ENCODE results near the gene SYNE2.
A peak's percentile ranks its signal among the peaks of the same experiment; 100 is the strongest.
"Not testable (repeated sequence)": the region's sequence is repeated elsewhere in the genome, so short reads cannot be mapped to it uniquely, and the experiment has no call there.

The SYNE2 gene, protein sequence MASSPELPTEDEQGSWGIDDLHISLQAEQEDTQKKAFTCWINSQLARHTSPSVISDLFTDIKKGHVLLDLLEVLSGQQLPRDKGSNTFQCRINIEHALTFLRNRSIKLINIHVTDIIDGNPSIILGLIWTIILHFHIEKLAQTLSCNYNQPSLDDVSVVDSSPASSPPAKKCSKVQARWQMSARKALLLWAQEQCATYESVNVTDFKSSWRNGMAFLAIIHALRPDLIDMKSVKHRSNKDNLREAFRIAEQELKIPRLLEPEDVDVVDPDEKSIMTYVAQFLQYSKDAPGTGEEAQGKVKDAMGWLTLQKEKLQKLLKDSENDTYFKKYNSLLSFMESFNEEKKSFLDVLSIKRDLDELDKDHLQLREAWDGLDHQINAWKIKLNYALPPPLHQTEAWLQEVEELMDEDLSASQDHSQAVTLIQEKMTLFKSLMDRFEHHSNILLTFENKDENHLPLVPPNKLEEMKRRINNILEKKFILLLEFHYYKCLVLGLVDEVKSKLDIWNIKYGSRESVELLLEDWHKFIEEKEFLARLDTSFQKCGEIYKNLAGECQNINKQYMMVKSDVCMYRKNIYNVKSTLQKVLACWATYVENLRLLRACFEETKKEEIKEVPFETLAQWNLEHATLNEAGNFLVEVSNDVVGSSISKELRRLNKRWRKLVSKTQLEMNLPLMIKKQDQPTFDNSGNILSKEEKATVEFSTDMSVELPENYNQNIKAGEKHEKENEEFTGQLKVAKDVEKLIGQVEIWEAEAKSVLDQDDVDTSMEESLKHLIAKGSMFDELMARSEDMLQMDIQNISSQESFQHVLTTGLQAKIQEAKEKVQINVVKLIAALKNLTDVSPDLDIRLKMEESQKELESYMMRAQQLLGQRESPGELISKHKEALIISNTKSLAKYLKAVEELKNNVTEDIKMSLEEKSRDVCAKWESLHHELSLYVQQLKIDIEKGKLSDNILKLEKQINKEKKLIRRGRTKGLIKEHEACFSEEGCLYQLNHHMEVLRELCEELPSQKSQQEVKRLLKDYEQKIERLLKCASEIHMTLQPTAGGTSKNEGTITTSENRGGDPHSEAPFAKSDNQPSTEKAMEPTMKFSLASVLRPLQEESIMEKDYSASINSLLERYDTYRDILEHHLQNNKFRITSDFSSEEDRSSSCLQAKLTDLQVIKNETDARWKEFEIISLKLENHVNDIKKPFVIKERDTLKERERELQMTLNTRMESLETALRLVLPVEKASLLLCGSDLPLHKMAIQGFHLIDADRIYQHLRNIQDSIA (N-terminal part only)
- total RNA-seq: 1,194 to 1,320 (median 1,280) reads per million in 3 donors

DNA sequence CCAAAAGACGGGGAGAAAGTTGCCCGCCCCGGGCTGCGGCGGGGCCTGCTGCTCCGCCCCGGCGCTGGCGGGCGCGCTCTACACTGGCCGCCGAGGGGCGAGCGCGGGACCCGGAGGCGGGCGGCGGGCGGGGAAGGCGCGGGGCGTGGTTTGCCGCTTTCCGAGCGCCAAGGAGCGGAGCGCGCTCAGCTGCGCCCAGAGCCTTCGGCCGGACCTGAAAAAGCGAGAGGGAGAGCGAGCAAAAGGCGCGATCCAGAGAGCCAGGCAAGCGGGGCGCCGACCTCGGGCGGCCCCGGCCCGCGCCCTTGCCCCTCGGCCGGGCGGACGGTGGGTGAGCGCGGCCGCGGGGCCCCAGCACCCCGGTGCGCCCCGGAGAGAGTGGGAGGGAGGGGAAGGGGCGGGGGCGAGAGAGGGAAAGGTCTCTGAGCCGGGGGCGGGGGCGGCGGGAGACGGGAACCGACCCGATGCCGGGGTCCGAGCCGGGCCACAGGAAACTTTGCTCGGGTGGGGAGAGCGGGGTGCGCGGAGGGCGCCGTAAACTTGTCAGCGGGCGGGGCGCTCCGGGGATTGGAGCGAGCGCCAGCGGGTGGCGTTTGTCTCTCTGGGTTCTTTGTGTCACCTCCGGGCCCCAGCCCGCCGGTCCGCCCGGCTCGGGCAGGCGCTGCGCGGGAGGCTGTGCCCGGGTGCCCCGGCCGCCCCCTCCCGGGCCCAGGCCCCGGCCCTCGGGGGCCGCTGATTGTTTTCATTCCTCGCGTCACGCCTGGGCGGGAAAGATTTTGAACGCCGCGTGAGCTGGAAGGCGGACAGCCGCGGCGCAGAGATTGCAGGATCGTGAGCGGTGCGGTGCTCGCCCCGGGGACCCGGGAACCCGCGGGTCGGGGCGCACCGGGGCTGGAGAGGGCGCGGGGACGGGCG, at the start of gene SYNE2:
Gene SYNE2 (plus strand): TSS at position 188 of the 915 bp plus-strand sequence. CDS start 56,145 bp downstream, outside the sequence.
- peak within 1 kb of the TSS; percentile 76 for H3K4me3 ChIP-seq (ENCODE audit: insufficient read depth, low read depth, low read length, poor library complexity, severe bottlenecking)
- H3K36me3 ChIP-seq (ENCODE audit: control insufficient read depth, insufficient read depth, low read length): no peaks in the 10 kb centered on the region
- H3K27ac ChIP-seq (ENCODE audit: insufficient read depth, low read length, poor library complexity, severe bottlenecking): peak within 1 kb of the TSS; percentile 71
- H3K27me3 ChIP-seq (replicated peaks; ENCODE audit: control insufficient read depth, insufficient read depth, low read length, poor library complexity, severe bottlenecking): no peaks in the 10 kb centered on the region
- DNase-seq: peak; percentile 66 to 72 (median 69)
- peaks cover 19% of the 10 kb centered on the region for H3K4me1 ChIP-seq (ENCODE audit: control insufficient read depth, insufficient read depth, low read length, poor library complexity, severe bottlenecking)
- no peaks in the 10 kb centered on the region for H3K9me3 ChIP-seq (ENCODE audit: control insufficient read depth, low read length)

DNA sequence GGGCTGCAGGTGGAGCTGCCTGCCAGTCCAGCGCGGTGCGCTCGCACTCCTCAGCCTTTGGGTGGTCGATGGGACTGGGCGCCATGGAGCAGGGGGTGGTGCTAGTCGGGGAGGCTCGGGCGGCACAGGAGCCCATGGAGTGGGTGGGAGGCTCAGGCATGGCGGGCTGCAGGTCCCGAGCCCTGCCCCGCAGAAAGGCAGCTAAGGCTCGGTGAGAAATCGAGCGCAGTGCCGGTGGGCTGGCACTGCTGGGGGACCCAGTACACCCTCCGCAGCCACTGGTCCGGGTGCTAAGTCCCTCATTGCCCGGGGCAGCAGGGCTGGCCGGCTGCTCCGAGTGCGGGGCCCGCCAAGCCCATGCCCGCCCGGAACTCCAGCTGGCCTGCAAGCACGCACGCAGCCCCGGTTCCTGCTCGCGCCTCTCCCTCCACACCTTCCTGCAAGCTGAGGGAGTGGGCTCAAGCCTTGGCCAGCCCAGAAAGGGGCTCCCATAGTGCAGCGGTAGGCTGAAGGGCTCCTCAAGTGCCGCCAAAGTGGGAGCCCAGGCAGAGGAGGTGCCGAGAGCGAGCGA, 49.5 kb upstream of the SYNE2 start:
- H3K27ac ChIP-seq (ENCODE audit: insufficient read depth, low read length, poor library complexity, severe bottlenecking); H3K36me3 ChIP-seq (ENCODE audit: control insufficient read depth, insufficient read depth, low read length); DNase-seq; H3K9me3 ChIP-seq (ENCODE audit: control insufficient read depth, low read length); H3K4me3 ChIP-seq (ENCODE audit: insufficient read depth, low read depth, low read length, poor library complexity, severe bottlenecking); H3K27me3 ChIP-seq (replicated peaks; ENCODE audit: control insufficient read depth, insufficient read depth, low read length, poor library complexity, severe bottlenecking); H3K4me1 ChIP-seq (ENCODE audit: control insufficient read depth, insufficient read depth, low read length, poor library complexity, severe bottlenecking): not testable (repeated sequence)

DNA sequence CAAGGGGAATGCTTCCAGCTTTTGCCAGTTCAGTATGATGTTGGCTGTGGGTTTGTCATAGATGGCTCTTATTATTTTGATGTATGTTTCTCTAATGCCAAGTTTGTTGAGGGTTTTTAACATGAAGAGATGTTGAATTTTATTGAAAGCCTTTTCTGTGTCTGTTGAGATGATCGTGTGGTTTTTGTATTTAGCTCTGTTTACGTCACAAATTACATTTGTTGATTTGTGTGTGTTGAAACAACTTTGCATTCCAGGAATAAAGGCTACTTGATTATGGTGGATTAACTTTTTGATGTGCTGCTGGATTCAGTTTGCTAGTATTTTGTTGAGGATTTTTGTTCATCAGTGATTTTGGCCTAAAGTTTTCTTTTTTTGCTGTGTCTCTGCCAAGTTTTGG, 46.7 kb upstream of the SYNE2 start:
- H3K4me1 ChIP-seq (ENCODE audit: control insufficient read depth, insufficient read depth, low read length, poor library complexity, severe bottlenecking); DNase-seq; H3K36me3 ChIP-seq (ENCODE audit: control insufficient read depth, insufficient read depth, low read length); H3K27me3 ChIP-seq (replicated peaks; ENCODE audit: control insufficient read depth, insufficient read depth, low read length, poor library complexity, severe bottlenecking); H3K4me3 ChIP-seq (ENCODE audit: insufficient read depth, low read depth, low read length, poor library complexity, severe bottlenecking); H3K9me3 ChIP-seq (ENCODE audit: control insufficient read depth, low read length); H3K27ac ChIP-seq (ENCODE audit: insufficient read depth, low read length, poor library complexity, severe bottlenecking): not testable (repeated sequence)

DNA sequence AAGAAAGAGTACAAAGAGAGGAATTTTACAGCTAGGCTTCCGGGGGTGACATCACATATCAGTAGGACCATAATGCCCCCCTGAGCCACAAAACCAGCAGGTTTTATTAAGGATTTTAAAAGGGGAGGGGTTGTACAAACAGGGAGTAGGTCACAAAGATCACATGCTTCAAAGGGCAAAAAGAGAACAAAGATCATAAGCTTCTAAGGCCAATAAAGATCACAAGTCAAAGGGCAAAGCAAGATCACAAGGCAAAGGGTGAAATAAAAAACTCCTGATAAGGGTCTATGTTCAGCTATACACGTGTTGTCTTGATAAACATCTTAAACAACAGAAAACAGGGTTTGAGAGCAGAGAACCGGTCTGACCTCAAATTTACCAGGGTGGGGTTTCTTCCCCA, 41.1 kb upstream of the SYNE2 start:
- H3K27me3 ChIP-seq (replicated peaks; ENCODE audit: control insufficient read depth, insufficient read depth, low read length, poor library complexity, severe bottlenecking); H3K4me3 ChIP-seq (ENCODE audit: insufficient read depth, low read depth, low read length, poor library complexity, severe bottlenecking); H3K4me1 ChIP-seq (ENCODE audit: control insufficient read depth, insufficient read depth, low read length, poor library complexity, severe bottlenecking); H3K9me3 ChIP-seq (ENCODE audit: control insufficient read depth, low read length); H3K36me3 ChIP-seq (ENCODE audit: control insufficient read depth, insufficient read depth, low read length); DNase-seq; H3K27ac ChIP-seq (ENCODE audit: insufficient read depth, low read length, poor library complexity, severe bottlenecking): not testable (repeated sequence)

DNA sequence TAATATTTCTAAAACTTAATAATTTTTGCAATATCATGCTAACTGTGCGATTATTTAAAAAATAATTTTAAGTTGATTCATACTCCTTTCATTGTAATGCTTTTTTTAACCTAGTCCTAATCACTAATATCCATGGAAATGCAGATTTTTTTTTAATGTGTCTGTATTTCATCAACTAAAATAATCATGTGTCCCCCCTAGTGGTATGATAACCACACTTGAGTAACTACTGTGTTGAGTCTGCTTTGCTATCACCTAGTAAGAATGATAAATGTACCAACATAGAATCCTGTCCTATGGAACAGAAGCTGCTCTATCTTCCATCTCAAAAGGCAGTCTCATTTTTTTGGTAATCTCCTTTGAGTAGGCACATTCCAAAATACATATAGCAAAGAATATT, 19.1 kb upstream of the SYNE2 start:
- DNase-seq: no peak
- Histone ChIP-seq H3K27me3 (replicated peaks; ENCODE audit: control insufficient read depth, insufficient read depth, low read length, poor library complexity, severe bottlenecking) (no peaks in the 10 kb centered on the region), H3K4me3 (ENCODE audit: insufficient read depth, low read depth, low read length, poor library complexity, severe bottlenecking) (no peak overlapping the region), H3K27ac (ENCODE audit: insufficient read depth, low read length, poor library complexity, severe bottlenecking) (no peak overlapping the region), H3K9me3 (ENCODE audit: control insufficient read depth, low read length) (no peaks in the 10 kb centered on the region), H3K4me1 (ENCODE audit: control insufficient read depth, insufficient read depth, low read length, poor library complexity, severe bottlenecking) (no peaks in the 10 kb centered on the region), H3K36me3 (ENCODE audit: control insufficient read depth, insufficient read depth, low read length) (no peaks in the 10 kb centered on the region)

DNA sequence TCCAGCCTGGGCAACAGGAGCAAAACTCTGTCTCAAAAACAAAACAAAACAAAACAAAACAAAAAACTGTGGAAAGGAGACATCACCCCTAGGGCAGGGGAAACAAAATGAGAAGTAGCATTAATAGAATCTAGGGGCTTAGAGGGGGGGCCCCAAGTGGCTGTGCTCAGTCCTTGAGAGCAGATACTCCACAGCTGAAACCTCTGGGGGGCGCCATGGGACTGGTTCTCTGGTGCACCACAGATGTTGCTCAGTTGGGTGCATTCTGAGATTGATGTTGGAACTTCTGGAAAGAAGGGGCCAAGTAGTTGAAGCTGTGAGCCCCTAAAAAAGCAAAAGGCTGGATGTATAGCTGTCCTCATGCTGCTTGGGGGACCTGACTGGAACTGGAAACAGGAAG, 11.8 kb upstream of the SYNE2 start:
- peak; percentile 30 to 39 (median 33) for DNase-seq
- Histone ChIP-seq H3K4me3 (ENCODE audit: insufficient read depth, low read depth, low read length, poor library complexity, severe bottlenecking) (no peak overlapping the region), H3K27ac (ENCODE audit: insufficient read depth, low read length, poor library complexity, severe bottlenecking) (no peak overlapping the region), H3K9me3 (ENCODE audit: control insufficient read depth, low read length) (no peaks in the 10 kb centered on the region), H3K36me3 (ENCODE audit: control insufficient read depth, insufficient read depth, low read length) (no peaks in the 10 kb centered on the region), H3K4me1 (ENCODE audit: control insufficient read depth, insufficient read depth, low read length, poor library complexity, severe bottlenecking) (no peaks in the 10 kb centered on the region), H3K27me3 (replicated peaks; ENCODE audit: control insufficient read depth, insufficient read depth, low read length, poor library complexity, severe bottlenecking) (no peaks in the 10 kb centered on the region)

DNA sequence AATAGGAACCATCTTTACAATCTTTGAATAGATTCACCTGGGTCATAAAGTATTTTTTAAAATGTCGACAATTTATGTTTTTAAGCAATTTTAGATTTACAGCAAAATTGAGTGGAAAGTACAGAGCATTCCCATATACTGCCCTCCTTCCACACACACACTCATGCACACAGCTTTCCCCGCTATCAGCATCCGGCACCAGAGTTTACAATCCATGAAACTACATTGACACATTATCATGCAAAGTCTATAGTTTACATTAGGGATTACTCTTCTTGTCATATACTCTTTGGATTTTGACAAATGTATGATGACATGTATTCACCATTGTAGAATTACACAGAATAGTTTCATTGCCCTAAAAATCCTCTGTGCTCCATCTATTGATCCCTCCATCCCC, 9.0 kb upstream of the SYNE2 start:
- no peaks in the 10 kb centered on the region for H3K36me3 ChIP-seq (ENCODE audit: control insufficient read depth, insufficient read depth, low read length)
- no peak overlapping the region for H3K4me3 ChIP-seq (ENCODE audit: insufficient read depth, low read depth, low read length, poor library complexity, severe bottlenecking)
- H3K9me3 ChIP-seq (ENCODE audit: control insufficient read depth, low read length): no peaks in the 10 kb centered on the region
- DNase-seq: no peak
- H3K27me3 ChIP-seq (replicated peaks; ENCODE audit: control insufficient read depth, insufficient read depth, low read length, poor library complexity, severe bottlenecking): no peaks in the 10 kb centered on the region
- H3K27ac ChIP-seq (ENCODE audit: insufficient read depth, low read length, poor library complexity, severe bottlenecking): no peak overlapping the region
- H3K4me1 ChIP-seq (ENCODE audit: control insufficient read depth, insufficient read depth, low read length, poor library complexity, severe bottlenecking): no peaks in the 10 kb centered on the region

DNA sequence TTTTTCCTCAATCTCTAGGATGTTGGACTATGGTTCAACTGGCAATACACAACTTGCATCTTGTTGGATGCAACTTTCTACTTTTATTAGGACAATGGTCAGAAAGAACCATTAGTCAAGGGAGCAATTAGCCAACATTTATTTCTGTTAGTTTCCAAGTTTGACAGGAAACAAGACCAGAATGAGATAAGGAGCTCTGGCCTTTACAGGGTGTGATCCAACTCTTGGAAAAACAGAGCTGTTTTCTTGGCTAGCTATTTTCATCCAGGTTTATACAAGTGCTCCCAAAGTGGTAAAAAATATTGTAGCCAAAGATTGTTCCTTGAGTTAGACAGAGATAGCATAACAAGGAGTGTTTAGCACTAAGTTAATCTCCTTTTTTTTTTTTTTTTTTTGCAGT, 3.9 kb upstream of the SYNE2 start:
- DNase-seq: no peak
- Histone ChIP-seq H3K27ac (ENCODE audit: insufficient read depth, low read length, poor library complexity, severe bottlenecking) (no peak overlapping the region), H3K9me3 (ENCODE audit: control insufficient read depth, low read length) (no peaks in the 10 kb centered on the region), H3K4me3 (ENCODE audit: insufficient read depth, low read depth, low read length, poor library complexity, severe bottlenecking) (no peak overlapping the region), H3K4me1 (ENCODE audit: control insufficient read depth, insufficient read depth, low read length, poor library complexity, severe bottlenecking) (peaks cover 6% of the 10 kb centered on the region), H3K36me3 (ENCODE audit: control insufficient read depth, insufficient read depth, low read length) (no peaks in the 10 kb centered on the region), H3K27me3 (replicated peaks; ENCODE audit: control insufficient read depth, insufficient read depth, low read length, poor library complexity, severe bottlenecking) (no peaks in the 10 kb centered on the region)

Measured in effector memory CD4-positive, alpha-beta T cell (primary cell).